Neural cell (in vitro differentiated cells): ENCODE results near the gene USP28.

ENCODE experiments used
- EP300 ChIP-seq: fragments of 450-650 bp; conservative IDR thresholded peaks from 2 replicates; pipeline ENCODE4 v1.6.1; 2014; ENCODE audit warnings: antibody characterized with exemption, mild to moderate bottlenecking, moderate library complexity; ENCODE audit not compliant: poor library complexity, severe bottlenecking
- EZH2 ChIP-seq: fragments of 200-600, 300-800 bp; shearing (Covaris generic), sonication (generic); IDR thresholded peaks from 2 replicates; pipeline ENCODE4 v1.6.1; 2014; ENCODE audit warnings: antibody characterized with exemption, low read length, borderline replicate concordance, mild to moderate bottlenecking; ENCODE audit not compliant: insufficient read depth, poor library complexity, severe bottlenecking
- MXI1 ChIP-seq: fragments of 450-650 bp; conservative IDR thresholded peaks from 2 replicates; pipeline ENCODE4 v1.6.1; 2014; ENCODE audit warnings: antibody characterized with exemption, mild to moderate bottlenecking; ENCODE audit not compliant: poor library complexity, severe bottlenecking
- POLR2AphosphoS5 ChIP-seq: IDR thresholded peaks from 2 replicates; pipeline ENCODE4 v1.6.1; 2012
- RAD21 ChIP-seq: fragments of 450-650 bp; conservative IDR thresholded peaks from 2 replicates; pipeline ENCODE4 v1.6.1; 2014; ENCODE audit warnings: antibody characterized with exemption, mild to moderate bottlenecking, moderate library complexity
- REST ChIP-seq: IDR thresholded peaks from 2 replicates; pipeline ENCODE4 v1.6.1; 2012; ENCODE audit warnings: borderline replicate concordance
- SMC3 ChIP-seq: fragments of 450-650 bp; conservative IDR thresholded peaks from 2 replicates; pipeline ENCODE4 v1.6.1; 2014; ENCODE audit warnings: antibody characterized with exemption, mild to moderate bottlenecking, moderate library complexity; ENCODE audit not compliant: poor library complexity
- TAF1 ChIP-seq: IDR thresholded peaks from 2 replicates; pipeline ENCODE4 v1.6.1; 2012; ENCODE audit warnings: low read depth
- TF ChIP-seq, protein P1 (sequence below): fragments of 450-650 bp; IDR thresholded peaks from 2 replicates; pipeline ENCODE4 v1.5.1; 2014; ENCODE audit warnings: antibody characterized with exemption, mild to moderate bottlenecking, moderate library complexity; ENCODE audit not compliant: poor library complexity, severe bottlenecking

DNA sequence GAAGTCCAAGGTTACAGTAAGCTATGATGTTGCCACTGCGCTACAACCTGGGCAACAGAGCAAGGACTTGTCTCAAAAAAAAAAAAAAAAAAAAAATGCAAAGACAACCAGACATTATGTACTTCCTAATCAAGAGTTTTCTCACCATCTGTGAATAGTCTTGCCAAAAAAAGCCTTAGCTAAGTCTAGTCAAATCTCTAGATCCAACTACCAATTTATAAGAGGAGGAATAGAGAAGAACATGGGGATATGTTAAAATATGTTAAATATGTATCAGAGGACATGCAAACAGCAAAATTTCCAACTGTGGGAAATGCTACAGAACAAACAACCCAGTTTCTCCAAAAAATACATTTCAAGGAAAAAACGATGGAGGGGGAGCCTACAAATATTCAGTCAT, 45.6 kb downstream of the USP28 start:
- TF ChIP-seq, protein P1, sequence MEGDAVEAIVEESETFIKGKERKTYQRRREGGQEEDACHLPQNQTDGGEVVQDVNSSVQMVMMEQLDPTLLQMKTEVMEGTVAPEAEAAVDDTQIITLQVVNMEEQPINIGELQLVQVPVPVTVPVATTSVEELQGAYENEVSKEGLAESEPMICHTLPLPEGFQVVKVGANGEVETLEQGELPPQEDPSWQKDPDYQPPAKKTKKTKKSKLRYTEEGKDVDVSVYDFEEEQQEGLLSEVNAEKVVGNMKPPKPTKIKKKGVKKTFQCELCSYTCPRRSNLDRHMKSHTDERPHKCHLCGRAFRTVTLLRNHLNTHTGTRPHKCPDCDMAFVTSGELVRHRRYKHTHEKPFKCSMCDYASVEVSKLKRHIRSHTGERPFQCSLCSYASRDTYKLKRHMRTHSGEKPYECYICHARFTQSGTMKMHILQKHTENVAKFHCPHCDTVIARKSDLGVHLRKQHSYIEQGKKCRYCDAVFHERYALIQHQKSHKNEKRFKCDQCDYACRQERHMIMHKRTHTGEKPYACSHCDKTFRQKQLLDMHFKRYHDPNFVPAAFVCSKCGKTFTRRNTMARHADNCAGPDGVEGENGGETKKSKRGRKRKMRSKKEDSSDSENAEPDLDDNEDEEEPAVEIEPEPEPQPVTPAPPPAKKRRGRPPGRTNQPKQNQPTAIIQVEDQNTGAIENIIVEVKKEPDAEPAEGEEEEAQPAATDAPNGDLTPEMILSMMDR = no peak
- TF ChIP-seq SMC3 (no peak), RAD21 (no peak), EZH2 (no peak), REST (no peak), POLR2AphosphoS5 (no peak), TAF1 (no peak), EP300 (no peak), MXI1 (no peak)
